ENCODE measurements around the gene AHNAK2.
"Not testable (repeated sequence)": the region's sequence is repeated elsewhere in the genome, so short reads cannot be mapped to it uniquely, and the experiment has no call there.

Gene AHNAK2

GRCh38 chr14:104927432-104927816, 50.8 kb downstream of the AHNAK2 start:
- no peak for DNase-seq (ENCODE audit: low read depth, low spot score)

- no peak for DNase-seq (ENCODE audit: low read depth, low spot score)
These were observed 51.3 kb downstream of the AHNAK2 start for GRCh38 chr14:104926619-104927431.

GRCh38 chr14:104925855-104926609, 52.1 kb downstream of the AHNAK2 start:
- no peak for DNase-seq (ENCODE audit: low read depth, low spot score)

GRCh38 chr14:104925214-104925854, 52.8 kb downstream of the AHNAK2 start:
- no peak for DNase-seq (ENCODE audit: low read depth, low spot score)

- DNase-seq (ENCODE audit: low read depth, low spot score), result no peak
These were observed 53.6 kb downstream of the AHNAK2 start, which contains the start of gene PLD4 for GRCh38 chr14:104924421-104925213. PLD4 (plus strand) TSS chr14:104924879; CDS start chr14:104927141, 2,262 bp downstream.

- no peak for DNase-seq (ENCODE audit: low read depth, low spot score)
These were observed 54.3 kb downstream of the AHNAK2 start for GRCh38 chr14:104923640-104924420.

- no peak for DNase-seq (ENCODE audit: low read depth, low spot score)
These were observed 58.2 kb downstream of the AHNAK2 start for GRCh38 chr14:104919993-104920315.

- DNase-seq (ENCODE audit: low read depth, low spot score), result not testable (repeated sequence)
These were observed 58.8 kb downstream of the AHNAK2 start for GRCh38 chr14:104919152-104919992.

- DNase-seq (ENCODE audit: low read depth, low spot score), result no peak
These were observed 60.2 kb downstream of the AHNAK2 start for GRCh38 chr14:104917993-104918392.

GRCh38 chr14:104917116-104917515, 61.1 kb downstream of the AHNAK2 start:
- DNase-seq (ENCODE audit: low read depth, low spot score), result no peak

- DNase-seq (ENCODE audit: low read depth, low spot score), result no peak
These were observed 64.7 kb downstream of the AHNAK2 start for GRCh38 chr14:104913435-104913834.

GRCh38 chr14:104912053-104912452, 66.1 kb downstream of the AHNAK2 start:
- DNase-seq (ENCODE audit: low read depth, low spot score), result no peak

GRCh38 chr14:104908303-104908702, 69.9 kb downstream of the AHNAK2 start:
- no peak for DNase-seq (ENCODE audit: low read depth, low spot score)

- DNase-seq (ENCODE audit: low read depth, low spot score), result not testable (repeated sequence)
These were observed 72.6 kb downstream of the AHNAK2 start for GRCh38 chr14:104905579-104905933.

GRCh38 chr14:104904650-104905578, 73.3 kb downstream of the AHNAK2 start:
- DNase-seq (ENCODE audit: low read depth, low spot score), result not testable (repeated sequence)

- no peak for DNase-seq (ENCODE audit: low read depth, low spot score)
These were observed 74.2 kb downstream of the AHNAK2 start for GRCh38 chr14:104903990-104904389.

- no peak for DNase-seq (ENCODE audit: low read depth, low spot score)
These were observed 77.3 kb downstream of the AHNAK2 start for GRCh38 chr14:104900639-104901512.

- DNase-seq (ENCODE audit: low read depth, low spot score), result no peak
These were observed 78.4 kb downstream of the AHNAK2 start for GRCh38 chr14:104899781-104900180.

Measured in astrocyte of the hippocampus (primary cell).